22Rv1 (cell line): ENCODE results near the gene FAM187B.
"Not testable (repeated sequence)": the region's sequence is repeated elsewhere in the genome, so short reads cannot be mapped to it uniquely, and the experiment has no call there.

Source experiments
- H3K27ac ChIP-seq: fragments of 450-650 bp; 2 replicates; pipeline ENCODE4 v1.5.1; 2017
- ZFX ChIP-seq: fragments of 450-650 bp; IDR thresholded peaks from 2 replicates; pipeline ENCODE4 v1.6.1; 2017; ENCODE audit warnings: antibody characterized with exemption, borderline replicate concordance
- TF ChIP-seq, protein P1 (sequence below): fragments of 450-650 bp; IDR thresholded peaks from 2 replicates; pipeline ENCODE4 v1.5.1; 2017; ENCODE audit warnings: mild to moderate bottlenecking

Gene FAM187B

GRCh38 chr19:35206855-35207254 lies 21.7 kb downstream of the FAM187B start:
- TF ChIP-seq ZFX = no peak
- TF ChIP-seq, protein P1, sequence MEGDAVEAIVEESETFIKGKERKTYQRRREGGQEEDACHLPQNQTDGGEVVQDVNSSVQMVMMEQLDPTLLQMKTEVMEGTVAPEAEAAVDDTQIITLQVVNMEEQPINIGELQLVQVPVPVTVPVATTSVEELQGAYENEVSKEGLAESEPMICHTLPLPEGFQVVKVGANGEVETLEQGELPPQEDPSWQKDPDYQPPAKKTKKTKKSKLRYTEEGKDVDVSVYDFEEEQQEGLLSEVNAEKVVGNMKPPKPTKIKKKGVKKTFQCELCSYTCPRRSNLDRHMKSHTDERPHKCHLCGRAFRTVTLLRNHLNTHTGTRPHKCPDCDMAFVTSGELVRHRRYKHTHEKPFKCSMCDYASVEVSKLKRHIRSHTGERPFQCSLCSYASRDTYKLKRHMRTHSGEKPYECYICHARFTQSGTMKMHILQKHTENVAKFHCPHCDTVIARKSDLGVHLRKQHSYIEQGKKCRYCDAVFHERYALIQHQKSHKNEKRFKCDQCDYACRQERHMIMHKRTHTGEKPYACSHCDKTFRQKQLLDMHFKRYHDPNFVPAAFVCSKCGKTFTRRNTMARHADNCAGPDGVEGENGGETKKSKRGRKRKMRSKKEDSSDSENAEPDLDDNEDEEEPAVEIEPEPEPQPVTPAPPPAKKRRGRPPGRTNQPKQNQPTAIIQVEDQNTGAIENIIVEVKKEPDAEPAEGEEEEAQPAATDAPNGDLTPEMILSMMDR = no peak
- no peak overlapping the region for H3K27ac ChIP-seq

- TF ChIP-seq ZFX = no peak
- TF ChIP-seq, protein P1 = no peak
Observed at GRCh38 chr19:35206379-35206778, 22.2 kb downstream of the FAM187B start.

DNA sequence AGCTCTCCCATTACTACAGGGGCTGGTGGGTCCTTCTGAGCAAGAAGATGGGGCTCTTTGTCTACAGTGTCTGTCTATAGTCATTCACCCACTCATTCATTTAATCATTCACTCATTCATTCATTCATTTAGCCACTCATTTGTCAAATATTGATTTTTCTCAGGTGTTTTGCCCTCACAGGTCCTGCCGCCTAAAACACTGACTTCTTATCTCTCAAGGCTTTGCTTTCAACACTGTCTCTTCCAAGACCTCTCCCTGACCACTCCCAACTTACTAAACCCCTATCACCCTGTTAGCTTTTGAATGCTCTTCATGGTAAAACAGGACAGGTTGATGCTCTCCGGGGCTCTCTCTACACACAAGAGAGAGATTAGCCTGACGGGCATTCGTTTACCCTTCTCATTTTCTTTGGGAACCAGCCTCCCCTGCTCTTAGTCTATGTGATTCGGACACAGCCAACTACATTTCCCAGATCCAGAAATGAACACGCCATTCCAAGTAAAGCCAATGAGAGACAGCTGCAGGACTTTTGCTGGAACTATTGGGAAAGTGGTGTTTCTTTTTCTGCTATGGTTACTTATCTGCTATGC lies 22.7 kb downstream of the FAM187B start:
- no peak overlapping the region for H3K27ac ChIP-seq
- TF ChIP-seq ZFX = no peak
- TF ChIP-seq, protein P1 = no peak

More at GRCh38 chr19:35206379-35206778, 22.2 kb downstream of the FAM187B start:
- no peak overlapping the region for H3K27ac ChIP-seq

DNA sequence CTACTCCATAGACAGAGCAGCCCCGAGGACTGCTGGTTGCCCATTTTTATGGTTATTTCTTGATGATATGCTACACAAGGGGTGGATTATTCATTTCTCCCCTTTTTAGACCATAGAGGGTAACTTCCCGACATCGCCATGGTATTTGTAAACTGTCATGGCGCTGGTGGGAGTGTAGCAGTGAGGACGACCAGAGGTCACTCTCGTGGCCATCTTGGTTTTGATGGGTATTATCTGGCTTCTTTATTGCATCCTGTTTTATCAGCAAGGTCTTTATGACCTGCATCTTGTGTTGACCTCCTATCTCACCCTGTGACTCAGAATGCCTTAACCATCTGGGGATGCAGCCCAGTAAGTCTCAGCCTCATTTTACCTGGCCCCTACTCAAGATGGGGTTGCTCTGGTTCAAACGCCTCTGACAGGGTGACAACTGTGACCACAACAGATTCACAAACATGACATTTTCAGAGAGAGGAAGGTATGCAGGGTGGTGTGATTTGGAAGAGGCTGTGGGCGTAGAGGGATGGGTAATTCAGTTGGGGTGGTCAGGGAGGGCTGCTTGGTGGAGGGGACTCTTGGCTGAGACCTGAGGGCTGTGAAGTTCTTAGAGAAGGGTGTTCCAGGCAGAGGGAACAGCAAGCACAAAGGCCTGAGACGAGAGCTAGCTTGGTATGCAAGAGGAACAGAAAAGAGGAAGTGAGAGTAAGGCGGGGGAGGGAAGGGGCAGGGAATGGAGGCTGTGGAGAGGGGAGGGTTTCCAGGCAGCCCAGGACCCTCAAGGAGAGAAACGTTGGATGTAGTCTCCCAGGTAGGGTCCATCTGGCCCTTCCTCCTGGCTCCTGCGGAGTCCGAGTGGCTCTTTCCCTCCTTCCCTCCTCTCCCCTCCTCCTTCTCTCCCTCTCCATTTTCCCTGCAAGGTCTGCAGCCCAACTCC lies 23.5 kb downstream of the FAM187B start:
- TF ChIP-seq ZFX = no peak
- TF ChIP-seq, protein P1 = no peak
- H3K27ac ChIP-seq = no peak overlapping the region

- no peak overlapping the region for H3K27ac ChIP-seq
- no peak for TF ChIP-seq ZFX
- TF ChIP-seq, protein P1 = no peak
Observed at GRCh38 chr19:35202722-35203688, 25.5 kb downstream of the FAM187B start.

GRCh38 chr19:35199481-35199880 lies 29.1 kb downstream of the FAM187B start:
- TF ChIP-seq ZFX = no peak
- TF ChIP-seq, protein P1 = no peak
- H3K27ac ChIP-seq = no peak overlapping the region

GRCh38 chr19:35196861-35197260 lies 31.7 kb downstream of the FAM187B start:
- not testable (repeated sequence) for H3K27ac ChIP-seq
